ENCODE results near the gene F10.

The F10 gene

DNA sequence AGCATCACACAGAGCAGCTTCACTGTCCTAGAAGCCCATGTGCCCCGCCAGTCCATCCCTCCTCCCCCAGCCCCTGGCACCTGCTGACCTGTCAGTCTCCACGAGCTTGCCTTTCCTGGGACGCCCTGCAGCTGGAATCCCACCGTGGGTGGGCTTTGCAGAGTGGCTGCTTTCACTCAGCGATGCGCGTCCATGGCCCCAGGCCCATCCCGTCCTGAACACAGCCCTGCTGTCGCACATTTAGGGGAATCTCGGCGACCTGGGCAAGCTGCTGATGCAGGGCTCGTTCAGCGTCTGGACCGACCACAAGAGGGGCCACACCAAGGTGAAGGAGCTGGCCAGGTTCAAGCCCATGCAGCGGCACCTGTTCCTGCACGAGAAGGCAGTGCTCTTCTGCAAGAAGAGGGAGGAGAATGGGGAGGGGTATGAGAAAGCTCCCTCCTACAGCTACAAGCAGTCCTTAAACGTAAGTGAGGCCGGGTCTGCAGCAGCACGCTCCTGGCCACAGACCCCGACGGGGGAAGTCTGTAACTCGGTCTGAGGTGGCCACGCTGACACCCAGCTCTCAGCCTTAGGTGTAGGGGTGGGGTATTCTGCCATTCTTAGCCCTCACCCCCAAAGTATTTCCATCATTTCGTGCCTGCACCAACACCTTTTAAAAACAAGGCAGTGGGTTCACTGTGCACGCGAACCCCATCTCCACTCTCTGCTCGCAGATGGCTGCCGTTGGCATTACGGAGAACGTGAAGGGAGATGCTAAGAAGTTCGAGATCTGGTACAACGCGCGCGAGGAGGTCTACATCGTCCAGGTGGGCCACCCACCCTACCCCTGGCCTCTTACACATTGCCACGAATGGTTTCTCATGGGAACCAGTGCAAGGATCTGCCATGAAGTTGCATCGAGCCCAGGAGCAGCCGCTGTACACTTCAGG is 35.3 kb upstream of the F10 start:
- DNase-seq (ENCODE audit: low read depth in 2 of 2) = no peak

GRCh38 chr13:113087923-113088690 is 34.5 kb upstream of the F10 start:
- DNase-seq (ENCODE audit: low read depth in 2 of 2) = no peak

DNA sequence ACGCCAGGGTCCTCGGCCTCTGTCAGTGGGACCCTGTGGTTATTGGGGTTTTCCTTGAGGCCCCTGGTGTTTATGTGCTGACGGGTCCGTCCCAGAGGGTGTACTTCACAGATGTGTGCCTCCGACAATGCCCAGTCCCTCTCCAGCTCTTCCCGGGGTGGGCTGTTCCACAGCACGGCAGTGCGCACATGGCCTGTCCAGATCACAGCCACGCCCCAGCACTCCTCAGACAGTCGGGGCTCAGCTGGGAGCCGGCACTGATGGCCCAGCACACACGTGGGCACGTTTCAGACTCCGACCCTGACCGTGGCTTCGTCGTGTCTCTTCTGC is 33.9 kb upstream of the F10 start:
- no peak for DNase-seq (ENCODE audit: low read depth in 2 of 2)

GRCh38 chr13:113089693-113090414 is 32.7 kb upstream of the F10 start:
- DNase-seq (ENCODE audit: low read depth in 2 of 2) = no peak

- no peak for DNase-seq (ENCODE audit: low read depth in 2 of 2)
Measured at GRCh38 chr13:113090415-113090770, 32.2 kb upstream of the F10 start.

- DNase-seq (ENCODE audit: low read depth in 2 of 2) = no peak
Measured at GRCh38 chr13:113090806-113091205, 31.8 kb upstream of the F10 start.

DNA sequence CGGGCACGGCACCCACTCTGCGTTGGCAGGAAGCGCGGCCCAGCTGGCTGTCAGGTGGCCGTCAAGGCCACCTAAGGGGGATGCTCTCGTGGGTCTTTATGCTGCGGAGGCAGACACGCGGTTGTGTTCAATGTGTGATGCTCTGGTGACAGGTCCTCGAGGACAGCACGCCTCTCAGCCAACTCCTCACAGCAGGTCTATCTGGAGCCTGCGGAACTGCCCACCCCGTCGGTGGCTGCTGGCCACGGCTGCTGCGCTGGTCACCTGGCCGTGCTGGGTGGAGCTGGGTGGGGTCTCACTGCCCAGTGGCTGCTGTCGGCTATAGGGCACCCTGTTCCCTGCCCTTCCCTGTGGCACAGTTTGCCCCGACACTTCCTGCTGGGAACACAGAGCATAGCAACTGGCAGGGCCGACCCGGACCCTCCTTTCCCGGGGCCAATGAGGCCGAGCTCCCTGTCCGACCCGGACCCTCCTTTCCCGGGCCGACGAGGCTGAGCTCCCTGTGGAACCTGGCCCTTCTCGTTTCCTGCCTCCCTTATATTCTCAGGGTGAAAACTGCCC is 31.3 kb upstream of the F10 start:
- DNase-seq (ENCODE audit: low read depth in 2 of 2) = no peak

DNA sequence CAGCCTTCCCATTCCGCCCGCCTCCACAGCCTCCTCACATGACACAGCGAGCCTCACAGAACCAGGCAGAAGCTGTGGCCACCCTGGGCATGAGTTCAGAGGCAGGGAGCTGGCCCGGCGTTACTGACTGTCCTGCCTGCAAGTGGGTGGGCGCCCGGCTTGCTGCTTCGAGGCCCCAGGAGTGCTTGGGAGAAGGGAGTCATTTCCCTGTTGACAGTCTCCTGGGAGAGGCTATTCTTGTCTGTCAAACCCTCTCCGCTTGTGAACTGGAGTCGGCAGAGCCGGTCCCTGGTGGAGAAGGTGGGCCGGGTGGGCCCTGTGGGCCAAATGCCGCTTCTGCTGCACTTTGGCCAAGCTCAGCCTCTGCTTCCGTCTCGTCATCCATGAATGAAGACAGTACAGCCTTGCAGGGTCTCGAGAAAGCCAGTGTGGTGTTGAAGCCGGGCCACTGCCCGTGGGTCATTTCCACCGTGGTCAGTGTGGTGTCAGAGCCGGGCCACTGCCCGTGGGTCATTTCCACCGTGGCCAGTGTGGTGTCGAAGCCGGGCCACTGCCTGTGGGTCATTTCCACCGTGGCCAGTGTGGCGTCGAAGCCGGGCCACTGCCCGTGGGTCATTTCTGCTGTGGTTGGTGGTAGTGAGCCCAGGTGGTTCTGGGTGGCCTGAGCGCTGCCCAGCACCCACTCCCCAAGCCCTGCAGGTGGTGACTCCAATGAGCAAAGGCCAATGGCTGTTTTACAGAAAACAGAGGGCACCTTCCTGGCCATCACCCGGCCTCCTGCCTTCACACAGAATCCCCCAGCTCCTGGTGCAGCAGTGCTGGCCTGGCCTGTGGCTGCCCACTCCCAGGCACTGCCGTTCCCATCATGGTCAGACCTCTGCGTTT is 30.5 kb upstream of the F10 start:
- DNase-seq (ENCODE audit: low read depth in 2 of 2) = no peak

- no peak for DNase-seq (ENCODE audit: low read depth in 2 of 2)
Measured at GRCh38 chr13:113092776-113093579, 29.6 kb upstream of the F10 start.

DNA sequence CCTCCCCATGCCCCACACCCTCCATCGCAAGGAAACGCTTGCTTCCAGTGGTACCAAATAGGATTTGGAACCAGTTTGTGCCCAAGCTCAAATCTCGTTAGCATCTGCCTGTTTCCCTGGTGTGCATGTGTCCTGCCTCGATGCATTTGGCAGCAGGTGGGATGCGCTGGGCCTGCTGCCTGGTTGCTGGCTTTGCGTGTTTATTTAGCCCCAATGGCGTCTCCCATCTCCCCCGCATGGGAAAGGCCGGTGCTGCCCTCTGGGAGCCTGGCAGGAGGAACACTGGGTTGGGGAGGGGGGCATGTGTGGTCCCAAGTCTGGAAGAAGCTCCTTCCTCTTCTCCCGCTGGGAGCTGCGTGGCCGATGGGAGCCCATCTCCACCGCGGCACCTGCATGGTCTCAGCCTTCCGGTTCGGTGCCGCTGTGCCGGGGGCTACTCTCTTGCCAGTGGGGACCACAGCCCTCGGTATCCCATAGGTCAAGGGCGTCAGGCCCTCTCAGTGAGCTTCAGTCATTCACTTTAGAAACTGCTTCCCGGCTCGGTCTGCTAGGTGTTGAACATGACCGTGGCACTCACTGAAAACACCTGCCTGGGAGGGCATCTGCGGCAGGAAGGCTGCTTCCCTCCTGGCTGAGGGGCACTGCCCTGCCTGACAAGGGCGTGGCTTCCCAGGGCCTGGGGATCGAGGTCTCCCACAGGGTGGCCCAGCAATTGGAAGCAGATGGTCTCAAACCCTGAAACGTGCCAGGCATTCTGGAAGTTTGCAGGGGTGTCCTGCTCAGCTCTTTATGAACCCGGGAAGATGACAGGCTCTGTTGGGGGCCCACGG is 28.8 kb upstream of the F10 start:
- DNase-seq (ENCODE audit: low read depth in 2 of 2) = no peak

GRCh38 chr13:113094410-113094800 is 28.2 kb upstream of the F10 start:
- DNase-seq (ENCODE audit: low read depth in 2 of 2) = no peak

GRCh38 chr13:113095146-113096051 is 27.2 kb upstream of the F10 start:
- no peak for DNase-seq (ENCODE audit: low read depth in 2 of 2)

DNA sequence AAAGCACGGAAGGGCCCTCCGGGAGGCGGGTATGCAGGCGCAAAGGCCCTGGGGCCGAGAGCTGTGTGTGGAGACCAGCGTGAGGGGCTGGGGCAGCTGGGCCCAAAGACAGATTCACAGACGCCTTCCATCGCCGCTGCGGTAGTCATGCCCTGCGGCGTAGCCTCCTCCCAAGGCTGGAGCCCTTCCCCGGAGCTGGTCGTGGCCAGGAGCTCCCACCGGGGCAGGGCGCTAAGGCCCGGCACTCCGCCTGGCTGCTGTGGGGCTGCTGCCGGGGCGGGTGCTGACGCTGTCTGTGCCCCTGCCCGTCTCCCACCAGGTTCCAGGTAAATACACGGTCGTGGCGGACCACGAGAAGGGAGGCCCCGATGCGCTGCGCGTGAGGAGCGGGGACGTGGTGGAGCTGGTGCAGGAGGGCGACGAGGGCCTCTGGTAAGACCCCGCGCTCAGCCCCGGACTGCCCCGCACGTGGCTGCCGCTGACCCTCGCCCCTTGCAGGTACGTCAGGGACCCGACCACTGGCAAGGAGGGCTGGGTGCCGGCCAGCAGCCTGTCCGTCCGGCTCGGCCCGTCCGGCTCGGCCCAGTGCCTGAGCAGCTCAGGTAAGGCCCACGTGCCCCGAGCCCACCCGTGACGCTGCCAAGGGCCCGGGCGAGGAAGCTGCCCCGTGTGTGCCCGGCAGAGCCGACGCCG is 26.4 kb upstream of the F10 start:
- DNase-seq (ENCODE audit: low read depth in 2 of 2) = no peak

- no peak for DNase-seq (ENCODE audit: low read depth in 2 of 2)
Measured at GRCh38 chr13:113096745-113097305, 25.8 kb upstream of the F10 start.

- DNase-seq (ENCODE audit: low read depth in 2 of 2) = no peak
Measured at GRCh38 chr13:113097651-113098050, 24.9 kb upstream of the F10 start.

GRCh38 chr13:113098162-113098732 is 24.4 kb upstream of the F10 start:
- no peak for DNase-seq (ENCODE audit: low read depth in 2 of 2)

DNA sequence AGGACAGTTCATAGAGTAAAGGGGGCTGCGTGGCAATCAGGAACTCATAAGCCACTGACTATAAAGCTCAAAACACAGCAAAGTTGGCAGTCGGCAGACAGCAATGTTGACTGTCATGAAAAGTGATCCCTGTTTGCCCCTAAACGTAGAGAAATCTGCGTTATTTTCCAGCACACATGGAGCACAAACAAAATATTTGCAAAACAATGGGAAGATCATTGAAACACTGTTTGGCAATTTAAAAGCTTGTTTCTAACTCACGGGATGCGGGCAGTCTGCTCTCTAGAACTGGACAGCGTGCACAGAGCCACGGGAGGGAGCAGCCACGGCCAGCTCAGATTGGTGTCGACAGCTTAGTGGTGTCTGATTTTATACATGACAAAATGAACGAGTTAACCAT is 23.5 kb upstream of the F10 start:
- DNase-seq (ENCODE audit: low read depth in 2 of 2) = no peak
